Thyroid gland (tissue), 4 donors: ENCODE measurements around the gene LDLRAD3. TPM values are rescaled to one million over a fixed set of nuclear protein-coding genes. Genes with fewer than 3 reads are reported as not detected.

ENCODE experiments used
- DNase-seq, 2 donors: peaks; one replicate each; pipeline ENCODE4 v3.0.0-alpha.2; 2019
- H3K27ac ChIP-seq, 3 donors: fragments of 200-600 bp; sonication (generic); 1 replicate in 2 of 3; 2 replicates in 1 of 3; pipeline ENCODE4 v1.5.1; 2016 to 2019; ENCODE audit warnings: mild to moderate bottlenecking in 1 of 3, moderate library complexity in 1 of 3
- H3K27me3 ChIP-seq: fragments of 200-600 bp; sonication (generic); one replicate; pipeline ENCODE4 v1.5.1; 2019
- H3K36me3 ChIP-seq, 2 donors: fragments of 200-600 bp; sonication (generic); one replicate each; pipeline ENCODE4 v1.5.1; 2016 to 2019
- H3K4me1 ChIP-seq, 2 donors: fragments of 200-600 bp; sonication (generic); one replicate each; pipeline ENCODE4 v1.5.1; 2017 to 2019
- H3K4me3 ChIP-seq, 3 donors: fragments of 200-600 bp; sonication (generic); replicated peaks in 1 of 3; 1 replicate in 2 of 3; 2 replicates in 1 of 3; pipeline ENCODE4 v1.5.1; 2016; ENCODE audit warnings: mild to moderate bottlenecking in 1 of 3
- H3K9me3 ChIP-seq: fragments of 200-600 bp; sonication (generic); one replicate; pipeline ENCODE4 v1.5.1; 2017
- CTCF ChIP-seq, 6 experiments: fragments of 200-600 bp in 3 of 6; fragments of 450-650 bp in 3 of 6; sonication (generic) in 3 of 6; IDR thresholded peaks; one replicate each; pipeline ENCODE4 v1.5.1; 2016 to 2019; ENCODE audit warnings: antibody characterized with exemption in 6 of 6, mild to moderate bottlenecking in 2 of 6, inconsistent platforms in 1 of 6, moderate library complexity in 1 of 6
- POLR2A ChIP-seq, 2 donors: fragments of 450-650 bp; IDR thresholded peaks; one replicate each; pipeline ENCODE4 v1.6.1; 2017; ENCODE audit warnings: antibody characterized with exemption in 2 of 2, mild to moderate bottlenecking in 2 of 2, moderate library complexity in 1 of 2
- WGBS, 2 donors: methylation state at CpG; one replicate each; pipeline ENCODE4 v1.1.5; 2017; 5-methylcytosine and 5-hydroxymethylcytosine counted together
- intact Hi-C: fragments of 100-400 bp; cut with DNase I; formaldehyde crosslinking; loops from one replicate; pipeline ENCODE4 v1.15.1; 2023
- total RNA-seq, 4 donors: library from RNA; depleted of rRNA; stranded (reverse); fragments of >200 nt; gene quantifications; one replicate each; pipeline ENCODE4 v1.2.3, GENCODE V29; 2016

Gene LDLRAD3
- total RNA-seq, 4 donors from 2014 or later: 3.6 to 9.3 (median 6.2) TPM

- no peak overlapping the region for H3K4me3 ChIP-seq
- no peaks in the 10 kb centered on the region for H3K27me3 ChIP-seq
- WGBS, 2 donors: 90 to 97% methylated on average over 1 of the region's 1 CpG
- H3K9me3 ChIP-seq: no peaks in the 10 kb centered on the region
- H3K36me3 ChIP-seq: no peaks in the 10 kb centered on the region
- no peak overlapping the region for H3K27ac ChIP-seq
- H3K4me1 ChIP-seq: no peaks in the 10 kb centered on the region
- intact Hi-C loops: no loop called here
- no peak for TF ChIP-seq POLR2A (IDR thresholded peaks at IDR 0.05)
- TF ChIP-seq CTCF (IDR thresholded peaks at IDR 0.05): no peak
- no peak for DNase-seq
These were observed 189.1 kb downstream of the LDLRAD3 start for GRCh38 chr11:36132940-36133339.

- Histone ChIP-seq H3K4me1 (no peaks in the 10 kb centered on the region), H3K27ac (no peak overlapping the region), H3K9me3 (no peaks in the 10 kb centered on the region), H3K36me3 (no peaks in the 10 kb centered on the region), H3K27me3 (no peaks in the 10 kb centered on the region), H3K4me3 (no peak overlapping the region)
- no peak for DNase-seq
- intact Hi-C loops: no loop called here
- no peak for TF ChIP-seq POLR2A (IDR thresholded peaks at IDR 0.05)
- no peak for TF ChIP-seq CTCF (IDR thresholded peaks at IDR 0.05)
- WGBS, 2 donors: 35 to 50% methylated on average over 2 of the region's 2 CpGs
These were observed 191.2 kb downstream of the LDLRAD3 start for GRCh38 chr11:36135076-36135475.

- no peak for DNase-seq
- intact Hi-C loops: no loop called here
- TF ChIP-seq POLR2A (IDR thresholded peaks at IDR 0.05) (no peak), CTCF (IDR thresholded peaks at IDR 0.05) (no peak)
- no peak overlapping the region for H3K27ac ChIP-seq
- no peaks in the 10 kb centered on the region for H3K36me3 ChIP-seq
- H3K4me3 ChIP-seq: no peak overlapping the region
- no peaks in the 10 kb centered on the region for H3K4me1 ChIP-seq
- 88 to 90% methylated on average over 3 of the region's 3 CpGs for WGBS, 2 donors
- H3K27me3 ChIP-seq: no peaks in the 10 kb centered on the region
- no peaks in the 10 kb centered on the region for H3K9me3 ChIP-seq
These were observed 195.9 kb downstream of the LDLRAD3 start for GRCh38 chr11:36139767-36140166.

GRCh38 chr11:36141196-36141953, 197.5 kb downstream of the LDLRAD3 start:
- DNase-seq: no peak
- no peak for TF ChIP-seq CTCF (IDR thresholded peaks at IDR 0.05)
- no peak for TF ChIP-seq POLR2A (IDR thresholded peaks at IDR 0.05)
- Histone ChIP-seq H3K36me3 (no peaks in the 10 kb centered on the region), H3K27ac (no peak overlapping the region), H3K27me3 (no peaks in the 10 kb centered on the region), H3K4me1 (no peaks in the 10 kb centered on the region), H3K9me3 (no peaks in the 10 kb centered on the region), H3K4me3 (no peak overlapping the region)
- 37 to 45% methylated on average over 12 of the region's 12 CpGs for WGBS, 2 donors
- intact Hi-C loops: no loop called here

GRCh38 chr11:36141956-36142355, 198.1 kb downstream of the LDLRAD3 start:
- no peak overlapping the region for H3K27ac ChIP-seq
- no peaks in the 10 kb centered on the region for H3K4me1 ChIP-seq
- intact Hi-C loops: no loop called here
- TF ChIP-seq CTCF (IDR thresholded peaks at IDR 0.05): no peak
- no peak for TF ChIP-seq POLR2A (IDR thresholded peaks at IDR 0.05)
- no peaks in the 10 kb centered on the region for H3K36me3 ChIP-seq
- 68 to 70% methylated on average over 2 of the region's 2 CpGs for WGBS, 2 donors
- H3K27me3 ChIP-seq: no peaks in the 10 kb centered on the region
- no peak for DNase-seq
- H3K9me3 ChIP-seq: no peaks in the 10 kb centered on the region
- no peak overlapping the region for H3K4me3 ChIP-seq
